Measurements from ENCODE around the gene ZNF460.

ZNF460 gene

GRCh38 chr19:57280165-57280961, at the start of gene ZNF460:
Gene ZNF460 (plus strand): TSS chr19:57280485. CDS start chr19:57280807, 322 bp downstream.
- peak within 1 kb of the TSS; percentile 96 for H3K4me3 ChIP-seq (ENCODE audit: low read length)
- no peak for TF ChIP-seq CTCF (conservative IDR thresholded peaks at IDR 0.05; ENCODE audit: low read length)
- DNase-seq (ENCODE audit: low read depth) = peak; percentile 98

- DNase-seq (ENCODE audit: low read depth) = no peak
- TF ChIP-seq CTCF (conservative IDR thresholded peaks at IDR 0.05; ENCODE audit: low read length) = no peak
- no peak overlapping the region for H3K4me3 ChIP-seq (ENCODE audit: low read length)
These were observed 48.6 kb upstream of the ZNF460 start for GRCh38 chr19:57231686-57232085.

GRCh38 chr19:57233207-57233606, 47.1 kb upstream of the ZNF460 start:
- DNase-seq (ENCODE audit: low read depth) = no peak
- no peak for TF ChIP-seq CTCF (conservative IDR thresholded peaks at IDR 0.05; ENCODE audit: low read length)
- H3K4me3 ChIP-seq (ENCODE audit: low read length) = no peak overlapping the region

- no peak for DNase-seq (ENCODE audit: low read depth)
- no peak for TF ChIP-seq CTCF (conservative IDR thresholded peaks at IDR 0.05; ENCODE audit: low read length)
- peak overlapping the region; percentile 95 for H3K4me3 ChIP-seq (ENCODE audit: low read length)
These were observed 40.3 kb upstream of the ZNF460 start for GRCh38 chr19:57239982-57240310.

- DNase-seq (ENCODE audit: low read depth) = peak; percentile 88
- H3K4me3 ChIP-seq (ENCODE audit: low read length) = peak within 1 kb of the TSS; percentile 95
- TF ChIP-seq CTCF (conservative IDR thresholded peaks at IDR 0.05; ENCODE audit: low read length) = no peak
These were observed 39.8 kb upstream of the ZNF460 start, which contains the start of gene ZNF805 for GRCh38 chr19:57240311-57241090. Gene ZNF805 (plus strand): TSS chr19:57240632. CDS start chr19:57240892, 260 bp downstream.

- H3K4me3 ChIP-seq (ENCODE audit: low read length) = peak overlapping the region; percentile 95
- peak; percentile 36 for DNase-seq (ENCODE audit: low read depth)
- TF ChIP-seq CTCF (conservative IDR thresholded peaks at IDR 0.05; ENCODE audit: low read length) = no peak
These were observed 39.1 kb upstream of the ZNF460 start for GRCh38 chr19:57241176-57241575.

Measured in AG10803 (cell line).